GM12891 (cell line): ENCODE data around the gene PPBP.
"Not testable (repeated sequence)": the region's sequence is repeated elsewhere in the genome, so short reads cannot be mapped to it uniquely, and the experiment has no call there.

Experiments used
- DNase-seq: peaks from one replicate; pipeline ENCODE4 v3.0.0; 2011; ENCODE audit warnings: low spot score; ENCODE audit not compliant: insufficient read length
- FAIRE-seq: peaks from 2 replicates; lab custom pipeline; 2011; peaks lifted over from hg19 to GRCh38; lab: Jason Lieb, UNC
- PAX5 ChIP-seq: IDR thresholded peaks from 2 replicates; pipeline ENCODE4 v1.6.1; 2011; ENCODE audit warnings: low read length, moderate library complexity, mild to moderate bottlenecking; ENCODE audit not compliant: insufficient read depth, severe bottlenecking
- POLR2A ChIP-seq: IDR thresholded peaks from 2 replicates; pipeline ENCODE4 v1.6.1; 2011; ENCODE audit warnings: low read depth, low read length, control low read depth
- POLR2AphosphoS5 ChIP-seq: IDR thresholded peaks from 2 replicates; pipeline ENCODE4 v1.6.1; 2011; ENCODE audit warnings: low read depth, low read length, control low read depth
- POU2F2 ChIP-seq: IDR thresholded peaks from 2 replicates; pipeline ENCODE4 v1.6.1; 2011; ENCODE audit warnings: low read depth, mild to moderate bottlenecking, control low read depth, low read length, moderate library complexity
- SPI1 ChIP-seq: IDR thresholded peaks from 2 replicates; pipeline ENCODE4 v1.6.1; 2011; ENCODE audit warnings: low read depth, low read length, control low read depth
- TAF1 ChIP-seq: IDR thresholded peaks from 2 replicates; pipeline ENCODE4 v1.6.1; 2011; ENCODE audit warnings: low read depth, low read length, control low read depth

PPBP gene

DNA sequence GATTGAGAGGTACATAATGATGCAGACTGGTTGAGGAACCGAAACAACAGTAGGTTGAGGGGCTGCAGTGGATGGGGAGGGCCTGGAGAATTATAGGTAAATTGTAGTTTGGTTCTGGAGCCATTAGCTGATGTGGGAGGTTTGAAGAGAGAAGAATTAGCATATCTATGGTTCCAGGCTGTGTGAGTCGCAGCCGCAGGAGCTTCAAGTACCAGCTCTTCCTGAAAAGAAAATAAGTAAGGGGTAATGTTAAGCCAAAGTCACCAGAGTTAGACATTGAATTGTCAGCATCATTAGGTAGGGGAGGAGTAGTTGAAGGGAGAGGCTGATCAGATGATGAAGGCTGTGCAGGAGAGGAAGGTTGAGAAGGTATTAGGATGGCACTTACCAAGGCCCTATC, 35.6 kb downstream of the PPBP start:
- no peak for DNase-seq
- TF ChIP-seq SPI1 (no peak), POLR2A (no peak), POLR2AphosphoS5 (no peak), PAX5 (no peak), POU2F2 (no peak), TAF1 (no peak)
- FAIRE-seq: no peak

DNA sequence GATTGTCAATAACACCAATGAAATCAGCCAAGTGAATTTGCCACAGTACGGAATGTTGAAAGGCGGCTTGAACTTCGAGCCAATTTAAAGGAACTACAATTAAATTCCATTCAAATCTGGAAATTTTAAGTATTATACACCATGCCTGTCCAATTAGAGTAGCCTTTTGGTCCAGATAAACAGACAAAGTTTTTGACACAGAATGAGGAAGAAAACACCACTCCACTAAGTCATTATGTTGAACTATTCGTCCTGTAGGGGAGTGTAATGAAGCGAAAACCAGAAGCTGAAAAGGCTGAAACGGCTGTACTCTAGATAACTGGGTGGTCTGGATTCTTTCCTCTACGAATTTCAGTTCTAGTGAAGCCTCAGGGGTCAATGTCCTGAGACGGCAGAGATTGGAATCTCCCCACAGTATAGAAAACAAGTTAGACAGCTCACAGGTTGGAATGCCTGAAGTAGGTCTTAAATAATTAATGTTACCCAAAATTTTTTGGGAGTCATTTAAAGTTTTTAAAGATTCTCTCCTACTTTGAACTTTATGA, 37.5 kb downstream of the PPBP start:
- not testable (repeated sequence) for FAIRE-seq, DNase-seq

GRCh38 chr4:73948990-73949706, 38.8 kb downstream of the PPBP start:
- no peak for TF ChIP-seq POU2F2
- FAIRE-seq (no peak), DNase-seq (no peak)

- FAIRE-seq (no peak), DNase-seq (no peak)
- TF ChIP-seq POLR2A (no peak), PAX5 (no peak), POLR2AphosphoS5 (no peak), POU2F2 (no peak)
These were observed 39.7 kb downstream of the PPBP start for GRCh38 chr4:73948291-73948690.

GRCh38 chr4:73947239-73947985, 40.6 kb downstream of the PPBP start:
- TF ChIP-seq POLR2AphosphoS5: no peak
- TF ChIP-seq PAX5: no peak
- no peak for TF ChIP-seq POLR2A
- no peak for TF ChIP-seq SPI1
- TF ChIP-seq TAF1: no peak
- no peak for TF ChIP-seq POU2F2
- DNase-seq (no peak), FAIRE-seq (no peak)

DNA sequence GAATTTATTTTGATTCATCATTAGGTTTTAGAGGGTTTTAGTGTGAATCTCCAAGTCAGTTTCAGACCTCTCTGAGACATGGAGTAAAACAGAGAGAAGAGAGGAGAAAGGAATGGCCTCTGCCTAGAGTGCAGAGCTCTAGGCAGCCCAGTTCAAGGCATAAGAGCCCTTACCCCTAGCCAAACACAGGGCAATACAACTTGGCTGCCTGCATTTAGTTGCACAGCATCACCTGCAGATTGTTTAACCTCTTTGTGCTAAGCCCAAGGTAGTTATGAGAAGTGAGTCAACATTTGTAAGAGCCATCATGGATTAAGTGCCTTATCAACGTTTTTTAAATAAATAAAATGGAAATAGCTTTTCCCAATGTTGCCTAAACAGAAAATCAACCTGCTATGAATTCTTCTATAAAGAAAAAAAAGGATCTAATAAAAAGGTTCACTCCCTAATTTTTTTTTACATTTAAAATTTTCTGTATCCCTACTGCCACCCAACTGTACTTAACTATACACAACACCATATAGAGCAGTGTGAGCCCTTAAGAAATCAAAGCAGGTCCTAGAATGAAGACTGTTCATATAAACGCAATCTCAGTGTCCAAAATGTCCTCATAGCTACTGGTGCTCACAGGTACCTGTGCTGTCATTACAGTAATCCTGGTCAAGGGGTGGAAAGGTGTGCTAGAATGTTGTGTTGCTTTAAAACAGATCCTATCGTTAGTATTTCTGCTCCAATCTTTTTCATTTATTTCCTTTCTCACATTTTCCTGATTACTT, 42.1 kb downstream of the PPBP start:
- FAIRE-seq: no peak

GRCh38 chr4:73945140-73945539, 42.9 kb downstream of the PPBP start:
- TF ChIP-seq POLR2AphosphoS5: no peak
- no peak for TF ChIP-seq TAF1
- no peak for TF ChIP-seq POLR2A
- TF ChIP-seq POU2F2: no peak
- TF ChIP-seq SPI1: no peak
- TF ChIP-seq PAX5: no peak
- FAIRE-seq: no peak
- DNase-seq: no peak

More for the DNA sequence above, 42.1 kb downstream of the PPBP start:
- TF ChIP-seq SPI1: no peak
- no peak for TF ChIP-seq POU2F2
- TF ChIP-seq POLR2A: no peak
- no peak for TF ChIP-seq PAX5
- no peak for TF ChIP-seq TAF1
- no peak for TF ChIP-seq POLR2AphosphoS5
- no peak for DNase-seq

- DNase-seq: no peak
- no peak for FAIRE-seq
- no peak for TF ChIP-seq PAX5
- TF ChIP-seq POLR2AphosphoS5: no peak
- no peak for TF ChIP-seq TAF1
- TF ChIP-seq SPI1: no peak
- TF ChIP-seq POLR2A: no peak
- no peak for TF ChIP-seq POU2F2
These were observed 43.7 kb downstream of the PPBP start for GRCh38 chr4:73944061-73944875.

- FAIRE-seq: no peak
These were observed 44.4 kb downstream of the PPBP start for GRCh38 chr4:73943555-73943954.

More at GRCh38 chr4:73943555-73943954, 44.4 kb downstream of the PPBP start:
- TF ChIP-seq TAF1: no peak
- no peak for TF ChIP-seq POU2F2
- TF ChIP-seq POLR2AphosphoS5: no peak
- TF ChIP-seq PAX5: no peak
- TF ChIP-seq POLR2A: no peak
- TF ChIP-seq SPI1: no peak
- no peak for DNase-seq
